ENCODE results near the gene RBM4B.

RBM4B gene

DNA sequence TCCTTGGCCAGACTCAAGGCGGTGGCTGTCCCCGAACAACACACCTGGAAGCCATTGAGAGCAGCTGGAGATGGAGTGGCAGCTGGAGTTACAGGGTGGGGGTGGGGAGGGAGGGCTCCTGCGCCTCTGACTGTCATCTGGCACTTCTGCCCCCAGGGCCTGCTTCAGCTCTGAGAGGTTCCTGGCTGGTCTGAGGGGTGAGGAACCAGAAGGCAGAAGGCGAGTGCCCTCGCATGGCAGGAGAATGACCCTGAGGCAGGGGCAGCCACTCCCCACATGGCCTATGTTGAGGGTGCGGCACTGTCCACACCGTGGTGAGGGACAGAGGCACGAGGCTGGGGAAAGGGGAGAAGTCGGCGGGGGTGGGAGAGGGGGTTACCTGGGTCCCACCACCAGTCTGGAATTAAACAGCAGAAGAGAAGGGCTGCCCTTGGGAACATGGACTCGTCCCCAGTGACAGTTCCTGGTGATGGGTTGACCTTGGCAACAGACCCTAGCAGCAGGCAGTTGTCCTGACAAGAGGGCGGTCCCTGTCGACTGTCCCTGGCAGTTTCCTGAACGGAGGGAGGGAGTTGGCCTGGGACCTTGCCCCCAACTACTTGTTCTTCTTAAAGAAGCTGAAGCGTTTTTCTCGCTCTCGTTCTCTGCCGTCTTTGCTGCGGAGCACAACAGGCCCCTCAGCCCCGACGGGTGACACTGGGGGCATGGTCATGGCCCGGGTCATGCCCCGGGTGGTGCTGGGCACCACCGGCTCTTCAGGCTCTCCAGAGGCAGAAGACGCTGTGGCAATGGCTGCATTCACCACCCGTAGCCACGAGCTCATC, 7.8 kb upstream of the RBM4B start:
- DNase-seq (ENCODE audit: low spot score) = no peak
- TF ChIP-seq, protein P1, sequence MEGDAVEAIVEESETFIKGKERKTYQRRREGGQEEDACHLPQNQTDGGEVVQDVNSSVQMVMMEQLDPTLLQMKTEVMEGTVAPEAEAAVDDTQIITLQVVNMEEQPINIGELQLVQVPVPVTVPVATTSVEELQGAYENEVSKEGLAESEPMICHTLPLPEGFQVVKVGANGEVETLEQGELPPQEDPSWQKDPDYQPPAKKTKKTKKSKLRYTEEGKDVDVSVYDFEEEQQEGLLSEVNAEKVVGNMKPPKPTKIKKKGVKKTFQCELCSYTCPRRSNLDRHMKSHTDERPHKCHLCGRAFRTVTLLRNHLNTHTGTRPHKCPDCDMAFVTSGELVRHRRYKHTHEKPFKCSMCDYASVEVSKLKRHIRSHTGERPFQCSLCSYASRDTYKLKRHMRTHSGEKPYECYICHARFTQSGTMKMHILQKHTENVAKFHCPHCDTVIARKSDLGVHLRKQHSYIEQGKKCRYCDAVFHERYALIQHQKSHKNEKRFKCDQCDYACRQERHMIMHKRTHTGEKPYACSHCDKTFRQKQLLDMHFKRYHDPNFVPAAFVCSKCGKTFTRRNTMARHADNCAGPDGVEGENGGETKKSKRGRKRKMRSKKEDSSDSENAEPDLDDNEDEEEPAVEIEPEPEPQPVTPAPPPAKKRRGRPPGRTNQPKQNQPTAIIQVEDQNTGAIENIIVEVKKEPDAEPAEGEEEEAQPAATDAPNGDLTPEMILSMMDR (IDR thresholded peaks at IDR 0.05; ENCODE audit: extremely low read depth, missing control alignments) = no peak

DNA sequence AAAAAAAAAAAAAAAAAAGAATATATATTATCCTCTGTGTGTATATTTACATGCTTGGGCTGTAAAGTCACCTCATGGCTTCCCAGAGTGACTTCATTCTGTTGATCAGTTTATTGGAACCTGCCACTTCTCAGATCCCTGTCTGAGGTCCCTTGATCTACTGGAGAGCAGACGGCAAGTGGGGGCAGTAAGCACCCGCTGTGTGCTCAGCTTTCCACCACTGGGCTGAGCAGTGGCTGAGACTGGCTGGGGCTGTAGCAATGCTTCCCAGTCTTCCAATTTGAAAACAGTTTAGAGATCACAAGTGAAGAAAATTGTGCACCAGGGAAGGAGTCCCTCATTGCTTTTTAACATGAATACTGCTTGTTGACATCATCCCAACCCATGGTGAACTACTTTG, 6.9 kb upstream of the RBM4B start:
- TF ChIP-seq, protein P1 (IDR thresholded peaks at IDR 0.05; ENCODE audit: extremely low read depth, missing control alignments) = no peak
- DNase-seq (ENCODE audit: low spot score) = no peak

DNA sequence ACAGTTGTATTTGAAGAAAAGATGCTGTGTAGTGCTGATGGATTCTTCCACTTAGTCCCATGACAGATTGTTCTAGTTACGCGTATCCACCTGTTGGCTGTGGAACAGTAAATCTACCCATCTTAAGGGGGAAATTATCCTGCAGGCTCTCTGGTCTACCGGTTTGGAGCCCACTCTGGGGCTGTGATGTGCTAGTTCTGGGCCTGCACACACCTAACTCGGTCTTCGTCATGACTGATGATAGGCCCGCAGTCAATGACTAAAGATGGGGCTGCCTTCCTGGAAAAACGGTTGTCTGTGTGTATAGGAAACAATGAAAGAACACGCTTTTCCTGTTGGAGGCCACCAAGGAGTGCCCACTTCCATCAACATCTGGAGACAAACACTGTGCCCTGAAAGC, 6.2 kb upstream of the RBM4B start:
- no peak for DNase-seq (ENCODE audit: low spot score)
- TF ChIP-seq, protein P1 (IDR thresholded peaks at IDR 0.05; ENCODE audit: extremely low read depth, missing control alignments) = no peak

DNA sequence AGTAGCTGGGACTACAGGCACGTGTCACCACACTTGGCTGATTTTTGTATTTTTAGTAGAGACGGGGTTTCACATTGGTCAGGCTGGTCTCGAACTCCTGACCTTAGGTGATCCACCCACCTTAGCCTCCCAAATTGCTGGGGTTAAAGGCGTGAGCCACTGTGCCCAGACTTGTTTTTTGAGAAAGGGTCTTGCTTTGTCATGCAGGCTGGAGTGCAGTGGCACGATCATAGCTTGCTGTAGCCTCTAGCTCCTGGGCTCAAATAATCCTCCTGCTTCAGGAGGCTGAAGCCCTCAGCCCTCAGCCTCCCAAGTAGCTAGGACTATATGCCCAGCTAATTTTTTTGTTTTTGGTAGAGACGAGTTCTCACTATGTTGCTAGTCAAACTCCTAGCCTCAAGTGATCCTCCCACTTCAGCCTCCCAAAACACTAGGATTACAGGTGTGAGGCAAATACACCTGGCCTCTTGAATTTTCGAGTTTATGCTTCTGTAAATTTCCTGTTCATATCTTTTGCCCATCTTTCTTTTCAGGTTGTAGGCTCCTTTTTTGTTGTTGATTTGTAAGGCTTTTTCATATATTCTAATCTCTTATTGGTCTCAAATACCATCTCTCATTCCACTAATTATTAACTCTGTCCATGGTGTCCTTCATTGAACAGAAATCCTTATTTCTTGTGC, 3.4 kb upstream of the RBM4B start:
- TF ChIP-seq, protein P1 (IDR thresholded peaks at IDR 0.05; ENCODE audit: extremely low read depth, missing control alignments) = no peak
- DNase-seq (ENCODE audit: low spot score) = no peak

DNA sequence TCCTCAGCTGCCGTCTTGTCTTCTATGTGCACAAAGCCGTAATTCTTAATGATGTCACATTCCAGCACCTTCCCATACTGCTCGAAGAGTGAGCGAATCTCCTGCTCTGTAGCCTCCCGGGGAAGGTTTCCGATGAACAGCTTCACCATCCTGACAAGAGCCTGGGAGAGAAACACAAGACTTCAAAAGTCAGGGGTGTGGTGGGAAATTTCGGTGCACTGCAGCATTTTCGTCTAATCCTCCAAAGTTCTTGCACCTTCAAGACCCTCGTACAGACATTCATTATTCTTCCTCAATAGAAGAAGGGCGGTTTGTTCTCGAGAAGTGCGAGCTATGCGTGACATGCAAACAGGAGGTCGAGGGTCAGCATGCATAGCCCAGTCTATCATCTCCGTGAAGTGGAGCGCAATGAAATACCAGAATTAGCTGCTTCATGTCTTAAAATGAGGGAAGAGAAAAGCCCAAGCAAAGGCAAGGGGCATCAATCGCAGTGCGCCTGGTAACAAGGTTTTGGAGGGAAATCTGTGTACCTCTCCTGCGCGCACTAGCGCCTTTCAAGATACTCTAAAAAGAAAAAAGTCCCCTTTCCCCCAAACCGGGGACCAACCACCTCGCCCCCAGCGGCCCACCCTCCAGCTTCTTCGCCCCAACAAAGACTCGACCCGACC, 622 bp downstream of the RBM4B start:
- TF ChIP-seq, protein P1 (IDR thresholded peaks at IDR 0.05; ENCODE audit: extremely low read depth, missing control alignments) = no peak
- DNase-seq (ENCODE audit: low spot score) = no peak

DNA sequence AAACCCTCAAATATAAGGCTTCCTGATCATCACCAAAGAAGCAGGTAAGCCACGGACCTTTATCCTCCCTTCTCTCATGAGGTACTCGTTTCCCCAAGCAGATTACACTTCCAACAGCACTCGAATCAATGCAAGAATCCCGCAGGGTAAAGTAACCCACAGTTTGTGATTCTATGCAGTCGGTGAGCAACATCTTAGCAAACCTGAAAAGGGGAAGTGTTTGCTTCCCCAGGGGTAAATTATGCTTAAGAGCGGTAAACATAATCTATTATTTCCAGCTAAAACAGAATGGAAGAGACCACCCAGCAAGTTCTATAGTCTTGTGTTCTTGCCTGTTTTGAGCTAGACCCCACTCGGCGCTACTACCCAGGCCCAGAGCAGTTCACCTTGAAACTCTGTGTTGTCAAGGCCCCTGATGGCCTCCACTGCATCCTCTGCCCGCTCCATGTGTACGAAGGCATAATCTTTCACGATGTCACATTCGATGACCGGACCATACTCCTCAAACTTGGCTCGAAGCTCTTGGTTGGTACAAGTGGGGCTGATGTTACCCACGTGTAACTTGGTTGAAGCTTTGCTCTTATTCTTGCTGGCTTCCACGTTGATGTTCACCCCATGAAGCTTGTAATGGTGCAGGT, 1.3 kb downstream of the RBM4B start:
- DNase-seq (ENCODE audit: low spot score) = no peak

More for the DNA sequence above, 1.3 kb downstream of the RBM4B start:
- TF ChIP-seq, protein P1 (IDR thresholded peaks at IDR 0.05; ENCODE audit: extremely low read depth, missing control alignments) = no peak
